COR-L47 (cell line): ENCODE measurements around the gene MLXIP.
A peak's percentile ranks its signal among the peaks of the same experiment; 100 is the strongest.
"Not testable (repeated sequence)": the region's sequence is repeated elsewhere in the genome, so short reads cannot be mapped to it uniquely, and the experiment has no call there.

Experiments used
- DNase-seq: peaks from one replicate; lab custom pipeline; 2025; lab: John Stamatoyannopoulos, UW

MLXIP gene, protein sequence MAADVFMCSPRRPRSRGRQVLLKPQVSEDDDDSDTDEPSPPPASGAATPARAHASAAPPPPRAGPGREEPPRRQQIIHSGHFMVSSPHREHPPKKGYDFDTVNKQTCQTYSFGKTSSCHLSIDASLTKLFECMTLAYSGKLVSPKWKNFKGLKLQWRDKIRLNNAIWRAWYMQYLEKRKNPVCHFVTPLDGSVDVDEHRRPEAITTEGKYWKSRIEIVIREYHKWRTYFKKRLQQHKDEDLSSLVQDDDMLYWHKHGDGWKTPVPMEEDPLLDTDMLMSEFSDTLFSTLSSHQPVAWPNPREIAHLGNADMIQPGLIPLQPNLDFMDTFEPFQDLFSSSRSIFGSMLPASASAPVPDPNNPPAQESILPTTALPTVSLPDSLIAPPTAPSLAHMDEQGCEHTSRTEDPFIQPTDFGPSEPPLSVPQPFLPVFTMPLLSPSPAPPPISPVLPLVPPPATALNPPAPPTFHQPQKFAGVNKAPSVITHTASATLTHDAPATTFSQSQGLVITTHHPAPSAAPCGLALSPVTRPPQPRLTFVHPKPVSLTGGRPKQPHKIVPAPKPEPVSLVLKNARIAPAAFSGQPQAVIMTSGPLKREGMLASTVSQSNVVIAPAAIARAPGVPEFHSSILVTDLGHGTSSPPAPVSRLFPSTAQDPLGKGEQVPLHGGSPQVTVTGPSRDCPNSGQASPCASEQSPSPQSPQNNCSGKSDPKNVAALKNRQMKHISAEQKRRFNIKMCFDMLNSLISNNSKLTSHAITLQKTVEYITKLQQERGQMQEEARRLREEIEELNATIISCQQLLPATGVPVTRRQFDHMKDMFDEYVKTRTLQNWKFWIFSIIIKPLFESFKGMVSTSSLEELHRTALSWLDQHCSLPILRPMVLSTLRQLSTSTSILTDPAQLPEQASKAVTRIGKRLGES

DNA sequence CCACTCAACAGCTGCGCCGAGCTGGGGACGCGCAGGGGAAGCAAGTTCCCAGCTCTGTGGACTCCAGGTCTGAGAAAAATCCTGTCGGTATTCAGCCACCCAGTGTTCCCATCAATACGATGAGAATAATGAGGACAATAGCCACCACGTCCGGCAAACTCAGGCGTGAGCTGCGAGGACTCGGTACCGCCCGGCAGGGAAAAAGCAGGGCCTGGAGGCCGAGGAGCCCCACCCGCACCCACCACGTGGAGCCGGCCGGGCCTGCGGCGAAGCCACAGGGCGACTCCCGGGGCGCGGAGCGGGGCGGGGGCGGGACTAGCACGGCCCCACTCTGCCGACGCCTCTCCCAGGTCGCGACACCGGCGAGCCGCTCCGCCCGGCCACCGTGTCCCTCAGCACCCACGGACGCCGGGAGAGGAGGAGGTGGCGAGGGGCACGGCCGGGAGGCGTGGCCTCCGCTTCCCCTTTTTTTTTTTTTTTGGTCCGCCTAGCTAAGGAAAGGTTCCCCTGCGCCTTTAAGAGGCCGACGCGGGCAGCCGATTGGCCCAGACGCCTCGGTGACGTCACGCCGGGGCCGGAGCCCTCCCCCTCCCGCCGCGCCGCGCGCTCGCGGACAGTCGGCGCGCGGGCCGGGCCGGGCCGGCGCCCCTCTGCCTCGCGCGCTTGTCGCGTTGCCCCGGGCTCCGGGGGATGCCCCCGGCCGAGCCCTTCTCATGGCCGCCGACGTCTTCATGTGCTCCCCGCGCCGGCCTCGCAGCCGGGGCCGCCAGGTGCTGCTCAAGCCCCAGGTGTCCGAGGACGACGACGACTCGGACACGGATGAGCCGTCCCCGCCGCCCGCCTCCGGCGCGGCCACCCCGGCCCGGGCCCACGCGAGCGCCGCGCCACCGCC is at the start of gene MLXIP:
TSS of gene MLXIP (plus strand) at position 616 of the 892 bp plus-strand sequence. CDS start at position 714, 98 bp downstream.
- peak; percentile 91 for DNase-seq

DNA sequence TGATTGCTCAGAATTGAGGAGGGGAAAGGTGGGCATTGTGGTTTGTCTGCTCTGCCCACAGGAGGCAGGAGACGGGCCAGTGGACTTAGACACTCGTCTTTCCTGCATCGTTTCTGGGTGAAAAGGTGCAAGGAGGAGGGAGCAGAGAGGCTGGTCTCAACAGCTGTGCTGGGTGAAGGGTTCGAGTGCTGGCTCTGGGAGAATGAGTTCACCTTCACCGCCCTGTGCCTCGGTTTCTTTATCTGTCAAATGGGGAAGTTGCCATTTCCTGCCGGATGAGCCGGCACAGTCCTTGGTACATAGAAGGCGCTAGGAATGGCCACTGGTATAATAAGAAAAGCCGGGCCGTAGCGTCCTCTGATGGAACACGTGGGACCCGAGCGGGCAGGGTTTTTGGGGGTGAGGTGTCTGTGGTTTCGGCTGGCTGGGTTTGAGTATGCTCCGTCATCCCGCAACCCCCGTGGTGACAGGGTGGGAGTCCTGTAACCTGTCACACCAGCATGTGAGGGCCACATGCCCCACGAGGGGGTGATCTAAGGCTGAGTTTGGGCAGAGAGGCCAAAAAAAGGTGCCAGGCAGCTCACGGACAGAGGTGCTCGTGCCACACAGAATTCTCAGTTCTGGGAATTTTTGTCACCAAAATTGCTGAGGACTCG is 49.5 kb upstream of the MLXIP start:
- DNase-seq: no peak

DNA sequence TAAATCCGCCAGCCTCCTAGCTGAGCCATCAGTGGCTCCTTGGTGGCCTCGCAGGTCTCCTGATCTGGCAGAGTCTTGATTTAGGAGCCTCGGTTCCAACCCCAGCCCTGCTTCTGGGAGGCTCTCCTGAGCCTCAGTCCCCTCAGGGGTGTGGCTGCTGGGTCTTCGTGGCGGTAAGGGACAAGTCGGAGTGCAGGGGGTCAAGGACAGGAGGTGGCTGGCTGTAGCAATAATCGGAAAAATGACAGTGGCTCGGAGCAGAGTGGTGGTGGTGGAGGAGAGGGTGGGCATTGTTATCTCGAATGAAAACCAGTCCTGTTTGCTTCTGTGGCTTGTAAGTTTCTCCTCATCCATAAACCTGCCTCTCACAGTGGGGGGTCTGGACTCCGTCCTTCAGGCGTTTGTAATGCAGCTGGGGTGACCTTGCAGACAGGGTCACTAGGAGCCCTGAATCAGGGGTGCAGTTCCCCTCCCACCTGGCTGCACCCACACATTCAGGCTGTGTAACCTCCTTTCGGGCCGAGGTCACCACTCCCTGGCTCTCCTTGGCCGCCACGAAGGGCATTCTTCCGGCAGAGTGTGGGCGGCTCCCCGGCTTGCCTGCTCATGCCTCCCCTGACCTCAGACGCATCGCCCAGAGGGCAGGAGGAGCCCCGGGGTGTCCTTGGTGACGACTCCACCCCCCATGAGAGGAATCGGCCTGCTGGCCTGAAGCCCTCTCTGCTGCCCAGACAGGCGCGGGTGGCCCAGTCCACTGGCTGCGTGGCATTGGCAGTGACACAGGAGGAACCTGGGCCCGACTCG is 48.7 kb upstream of the MLXIP start:
- DNase-seq: no peak

DNA sequence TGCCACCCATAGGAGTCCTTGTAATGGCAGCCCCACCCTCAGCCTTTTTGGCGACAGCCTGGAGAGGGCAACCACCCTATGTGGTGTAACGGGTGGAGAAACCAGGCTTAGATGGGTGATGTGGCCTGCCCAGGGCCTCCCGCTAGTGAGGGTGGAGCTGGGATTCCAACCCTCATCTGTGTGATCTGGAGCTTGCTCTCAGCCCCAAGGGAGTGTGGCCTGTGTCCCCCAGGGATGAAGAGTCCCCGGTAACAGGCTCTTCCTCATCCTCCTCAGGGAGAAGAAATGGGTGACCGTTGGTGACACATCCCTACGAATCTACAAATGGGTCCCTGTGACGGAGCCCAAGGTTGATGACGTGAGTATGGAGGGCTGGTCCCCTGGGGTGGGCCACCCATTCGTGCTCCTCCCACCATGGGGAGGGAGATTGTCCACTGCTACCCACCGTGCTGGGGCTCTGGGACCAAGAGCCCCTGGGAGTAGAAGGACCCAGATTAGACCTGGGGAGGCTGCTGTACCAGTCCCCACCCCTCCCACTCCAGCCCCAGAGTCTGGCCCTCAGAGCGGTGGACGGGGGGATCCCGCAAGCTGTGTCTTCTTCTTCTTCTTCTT is 48.0 kb upstream of the MLXIP start:
- DNase-seq: no peak

DNA sequence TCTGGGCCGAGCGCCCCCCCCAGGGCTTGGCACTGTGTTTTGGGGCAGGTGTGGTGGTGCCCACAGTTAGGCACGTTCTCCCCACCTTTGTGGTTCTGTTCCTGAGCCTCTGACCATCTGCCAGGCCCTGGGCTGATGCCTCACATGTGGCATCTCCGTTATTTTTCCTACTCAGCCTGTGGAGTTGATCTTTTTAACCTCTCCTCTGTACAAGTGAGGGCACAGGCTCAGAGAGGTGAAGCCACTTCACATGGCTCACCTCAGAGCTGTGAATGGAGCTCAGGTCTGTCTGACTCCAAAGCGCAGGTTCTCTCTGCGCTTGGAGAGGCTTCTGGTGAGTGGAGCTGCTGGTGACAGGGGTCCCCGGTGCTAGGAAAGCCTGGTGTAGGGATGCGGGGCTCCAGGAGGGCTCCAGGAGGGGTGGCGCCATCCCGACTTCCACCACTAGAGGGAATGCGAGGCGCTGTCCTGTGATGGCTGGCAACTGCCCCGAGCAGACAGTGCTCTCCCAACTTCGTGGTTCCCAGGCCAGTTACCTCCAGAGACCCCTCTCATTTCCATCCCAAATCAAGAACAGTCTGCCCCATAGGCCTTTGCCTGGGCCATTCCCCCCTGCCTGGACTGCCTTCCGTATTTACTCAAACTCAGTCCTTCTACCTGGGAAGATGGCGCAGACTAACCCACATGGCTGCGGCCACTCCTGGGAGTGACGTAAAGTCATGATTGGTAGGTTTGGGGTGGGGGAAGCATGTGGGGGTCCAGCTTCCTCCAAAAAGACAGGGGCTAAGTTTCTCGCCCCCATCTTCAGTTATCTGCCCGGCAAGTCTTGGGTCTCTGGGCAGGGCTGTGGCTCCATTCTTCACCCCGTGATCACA is 47.0 kb upstream of the MLXIP start:
- no peak for DNase-seq

DNA sequence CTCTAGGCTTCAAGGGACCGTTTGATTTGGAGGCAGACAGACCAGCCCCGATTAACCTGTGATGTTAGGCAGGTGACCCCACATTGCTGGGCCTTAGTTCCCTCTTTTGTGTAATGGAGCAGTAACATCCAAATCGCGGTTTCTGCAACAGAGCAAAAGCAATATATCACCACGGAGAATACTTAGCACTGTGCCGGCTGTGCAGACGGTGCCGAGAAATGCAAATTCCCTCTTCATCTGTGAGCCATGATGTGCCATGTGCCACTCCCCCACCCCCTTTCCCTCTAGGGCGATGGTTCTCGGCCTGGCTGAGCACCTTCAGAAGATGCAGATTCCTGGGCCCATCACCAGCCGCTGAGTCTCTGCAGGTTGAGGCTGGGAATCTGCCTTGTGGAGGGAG is 46.0 kb upstream of the MLXIP start:
- no peak for DNase-seq

DNA sequence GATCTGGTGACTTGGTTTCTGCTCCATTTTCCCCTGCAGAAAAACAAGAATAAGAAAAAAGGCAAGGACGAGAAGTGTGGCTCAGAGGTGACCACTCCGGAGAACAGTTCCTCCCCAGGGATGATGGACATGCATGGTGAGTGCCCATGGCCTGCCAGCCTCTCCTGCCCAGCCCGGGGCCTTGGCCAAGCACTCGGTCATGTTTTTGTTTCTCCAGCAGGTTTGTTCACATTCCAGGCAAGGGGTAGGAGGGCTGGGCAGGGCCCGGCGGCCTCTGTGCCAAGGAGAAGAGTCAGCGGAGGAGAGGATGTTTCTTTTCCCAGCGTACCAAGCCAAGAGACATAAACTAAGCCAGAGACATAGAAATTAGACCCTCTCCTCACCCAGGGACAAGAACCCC is 43.3 kb upstream of the MLXIP start:
- no peak for DNase-seq

DNA sequence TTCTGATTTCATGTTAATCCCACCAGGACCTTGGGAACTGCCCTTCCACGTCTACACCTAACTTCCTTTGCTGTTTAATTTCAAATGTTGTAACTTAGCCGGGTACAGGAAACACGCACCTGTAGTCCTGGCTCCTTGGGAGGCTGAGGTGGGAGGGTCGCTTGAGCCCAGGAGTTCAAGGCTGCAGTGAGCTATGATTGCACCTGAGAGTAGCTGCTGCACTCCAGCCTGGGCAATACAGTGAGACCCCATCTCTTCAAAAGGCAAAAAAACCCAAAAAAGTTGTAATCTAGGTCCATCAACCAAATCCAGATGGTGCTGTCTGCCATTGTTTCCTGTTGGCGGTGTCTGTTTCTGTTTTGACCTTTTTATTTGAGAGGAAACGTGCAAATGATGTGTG is 42.4 kb upstream of the MLXIP start:
- DNase-seq: no peak

DNA sequence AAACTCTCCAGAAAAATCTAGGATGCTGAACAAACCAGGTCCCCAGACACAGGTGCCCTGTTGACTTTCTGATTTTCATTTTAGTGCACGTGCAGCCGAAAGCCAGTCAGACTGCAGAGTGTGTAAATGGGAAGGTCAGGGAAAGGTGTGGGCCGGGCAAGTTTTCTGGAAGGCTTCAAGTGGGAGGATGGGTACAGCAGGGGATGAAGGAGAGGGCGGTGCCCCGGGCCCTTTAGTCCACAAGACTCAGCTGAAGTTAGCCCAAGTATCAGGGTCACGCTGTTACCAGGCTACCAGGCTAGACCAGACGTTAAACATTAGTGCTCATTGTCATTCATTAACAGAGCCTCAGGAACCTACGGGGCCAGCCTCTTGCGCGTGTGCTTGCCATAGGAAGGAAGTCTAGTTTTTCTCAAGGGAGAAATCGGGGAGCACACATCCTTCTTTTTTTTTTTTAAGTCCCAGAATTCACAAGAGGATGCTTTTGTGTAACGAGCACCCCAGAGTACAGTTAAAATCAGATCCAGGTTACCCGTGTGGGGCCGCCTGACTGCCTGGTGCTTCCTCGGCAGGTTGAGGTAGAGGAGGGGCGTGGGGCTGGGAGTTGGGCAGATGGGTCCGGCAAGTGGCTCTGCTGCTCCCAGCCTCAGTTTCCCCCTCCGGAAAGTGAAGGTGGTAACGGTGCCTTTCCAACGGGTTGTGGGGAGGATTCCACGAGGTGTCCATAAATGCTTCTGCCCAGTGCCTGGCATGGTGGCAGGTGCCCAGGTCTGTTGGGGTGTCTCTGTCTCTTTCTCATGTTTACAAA is 37.8 kb upstream of the MLXIP start:
- DNase-seq: no peak

DNA sequence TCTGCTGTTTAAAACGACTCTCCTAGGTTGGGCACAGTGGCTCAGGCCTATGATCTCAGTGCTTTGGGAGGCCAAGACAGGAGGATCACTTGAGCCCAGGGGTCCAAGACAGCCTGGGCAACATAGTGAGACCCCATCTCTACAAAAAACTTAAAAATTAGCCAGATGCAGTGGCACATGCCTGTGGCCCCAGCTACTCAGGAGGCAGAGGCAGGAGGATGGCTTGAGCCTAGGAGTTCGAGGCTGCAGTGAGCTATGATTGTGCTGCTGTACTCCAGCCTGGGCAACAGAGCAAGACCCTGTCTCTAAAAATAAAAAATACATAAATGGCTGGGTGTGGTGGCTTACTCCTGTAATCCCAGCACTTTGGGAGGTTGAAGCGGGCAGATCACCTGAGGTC is 37.1 kb upstream of the MLXIP start:
- DNase-seq: not testable (repeated sequence)

DNA sequence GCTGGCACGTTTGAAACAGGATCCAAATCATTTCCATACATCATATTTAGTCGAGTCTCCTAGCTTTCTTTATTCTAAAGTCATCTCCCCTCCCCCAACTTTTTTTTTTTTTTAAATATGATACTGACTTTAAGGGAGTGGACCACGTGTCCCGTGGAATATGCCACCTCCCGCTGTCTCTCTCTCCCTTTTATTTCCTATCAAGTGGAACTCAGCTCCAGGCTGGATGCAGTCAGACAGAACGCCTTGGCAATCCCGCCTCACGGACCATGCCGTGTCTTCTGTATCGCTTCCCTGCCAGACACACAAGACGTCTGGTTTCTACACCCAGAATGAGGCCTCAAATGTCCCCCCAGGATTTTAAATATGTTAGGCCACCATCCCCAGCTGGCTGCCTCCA is 35.6 kb upstream of the MLXIP start:
- DNase-seq: no peak

DNA sequence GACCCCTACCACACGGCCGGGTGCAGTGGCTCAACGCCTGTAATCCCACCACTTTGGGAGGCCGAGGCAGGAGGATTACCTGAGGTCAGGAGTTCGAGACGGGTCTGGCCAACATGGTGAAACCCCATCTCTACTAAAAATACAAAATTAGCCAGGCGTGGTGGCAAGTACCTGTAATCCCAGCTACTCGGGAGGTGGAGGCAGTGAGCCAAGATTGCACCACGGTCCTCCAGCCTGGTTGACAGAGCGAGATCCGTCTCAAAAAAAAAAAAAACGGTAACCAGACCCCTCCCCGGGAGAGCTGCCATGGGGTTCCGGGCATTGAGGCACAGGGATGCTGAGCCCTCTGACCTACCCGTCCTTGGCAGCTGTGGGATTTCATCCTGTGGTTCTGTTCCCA is 35.1 kb upstream of the MLXIP start:
- DNase-seq: no peak

DNA sequence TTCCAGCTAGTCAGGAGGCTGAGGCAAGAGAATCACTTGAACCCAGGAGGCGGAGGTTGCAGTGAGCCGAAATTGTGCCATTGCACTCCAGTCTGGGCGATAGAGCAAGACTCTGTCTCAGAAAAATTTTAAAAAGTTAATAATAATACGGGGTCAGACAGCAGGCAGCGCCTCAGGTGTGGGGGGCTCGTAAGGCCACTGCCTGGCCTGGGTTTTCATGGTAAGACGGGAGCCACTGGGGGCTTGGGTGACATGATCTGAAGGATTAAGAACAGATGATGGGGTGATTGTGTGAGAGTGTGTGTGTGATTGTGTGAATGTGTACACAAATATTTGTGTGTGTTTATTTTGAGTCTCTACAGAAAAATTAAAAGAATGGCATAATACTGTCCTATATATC is 33.3 kb upstream of the MLXIP start:
- DNase-seq: no peak

DNA sequence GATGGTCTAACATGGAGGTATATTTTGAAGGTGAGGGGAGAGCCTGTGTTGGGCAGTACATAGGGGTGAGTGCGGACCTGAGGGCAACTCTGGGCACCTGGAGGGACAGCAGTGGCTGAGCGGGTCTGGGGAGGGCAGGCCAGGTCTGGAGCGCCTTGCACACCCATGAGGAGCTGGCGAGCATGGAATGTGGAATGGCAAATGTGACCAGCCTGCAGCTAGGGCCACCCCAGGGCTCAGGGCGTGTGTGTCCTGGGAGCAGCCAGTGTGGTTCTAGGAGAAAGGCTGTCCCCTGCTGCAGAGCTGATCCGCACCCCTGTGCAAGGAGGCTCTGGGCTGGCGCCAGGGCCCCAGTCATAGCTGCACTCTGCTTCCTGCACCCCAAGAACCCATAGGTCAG is 32.4 kb upstream of the MLXIP start:
- DNase-seq: no peak

DNA sequence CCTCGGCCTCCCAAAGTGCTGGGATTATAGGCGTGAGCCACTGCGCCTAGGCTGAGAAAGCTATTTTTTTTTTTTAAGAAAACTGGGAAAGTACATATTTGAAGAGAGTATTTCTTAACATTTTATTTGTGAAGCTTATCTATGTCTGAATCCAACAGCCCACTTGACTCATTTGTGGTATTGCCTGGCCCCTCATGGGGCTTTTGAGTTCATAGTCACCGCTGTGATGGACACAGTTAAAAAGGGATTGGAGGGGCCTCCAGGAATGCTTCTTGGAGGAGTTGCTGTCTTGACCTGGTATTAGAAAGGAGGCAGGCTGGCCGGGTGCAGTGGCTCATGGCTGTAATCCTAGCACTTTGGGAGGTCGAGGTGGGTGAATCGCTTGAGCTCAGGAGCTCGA is 30.4 kb upstream of the MLXIP start:
- no peak for DNase-seq

DNA sequence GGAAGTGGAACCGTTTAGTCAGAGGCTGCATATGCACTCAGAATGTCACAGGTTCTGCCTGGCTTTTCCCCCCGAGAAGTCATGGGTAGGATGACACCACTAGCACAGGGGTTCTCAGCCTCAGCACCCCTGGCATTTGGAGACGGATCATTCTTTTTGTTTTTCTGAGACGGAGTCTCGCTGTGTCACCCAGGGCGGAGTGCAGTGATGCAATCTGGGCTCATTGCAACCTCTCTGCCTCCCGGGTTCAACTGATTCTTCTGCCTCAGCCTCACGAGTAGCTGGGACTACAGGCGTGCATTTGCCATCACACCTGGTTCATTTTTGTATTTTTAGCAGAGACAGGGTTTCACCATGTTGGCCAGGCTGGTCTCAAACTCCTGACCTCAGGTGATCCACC is 28.7 kb upstream of the MLXIP start:
- DNase-seq: no peak

DNA sequence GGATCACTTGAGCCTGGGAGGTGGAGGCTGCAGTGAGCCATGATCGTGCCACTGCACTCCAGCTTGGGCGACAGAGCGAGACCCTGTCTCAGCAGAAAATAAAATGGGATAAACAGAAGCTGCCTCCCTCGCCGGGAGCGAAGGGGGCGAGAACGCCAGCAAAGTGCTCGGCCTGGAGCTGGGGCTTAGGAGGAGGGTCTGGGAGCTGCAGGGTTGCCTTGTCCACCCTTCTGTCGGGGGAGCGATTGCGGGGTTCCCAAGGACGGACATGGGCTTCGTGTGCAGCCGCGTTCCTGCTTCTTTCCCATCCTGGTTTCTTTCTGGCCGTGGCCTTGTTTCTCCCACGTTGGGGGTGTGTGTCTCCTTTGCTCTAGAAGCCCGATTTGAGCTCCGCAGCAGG is 27.9 kb upstream of the MLXIP start:
- DNase-seq: no peak

DNA sequence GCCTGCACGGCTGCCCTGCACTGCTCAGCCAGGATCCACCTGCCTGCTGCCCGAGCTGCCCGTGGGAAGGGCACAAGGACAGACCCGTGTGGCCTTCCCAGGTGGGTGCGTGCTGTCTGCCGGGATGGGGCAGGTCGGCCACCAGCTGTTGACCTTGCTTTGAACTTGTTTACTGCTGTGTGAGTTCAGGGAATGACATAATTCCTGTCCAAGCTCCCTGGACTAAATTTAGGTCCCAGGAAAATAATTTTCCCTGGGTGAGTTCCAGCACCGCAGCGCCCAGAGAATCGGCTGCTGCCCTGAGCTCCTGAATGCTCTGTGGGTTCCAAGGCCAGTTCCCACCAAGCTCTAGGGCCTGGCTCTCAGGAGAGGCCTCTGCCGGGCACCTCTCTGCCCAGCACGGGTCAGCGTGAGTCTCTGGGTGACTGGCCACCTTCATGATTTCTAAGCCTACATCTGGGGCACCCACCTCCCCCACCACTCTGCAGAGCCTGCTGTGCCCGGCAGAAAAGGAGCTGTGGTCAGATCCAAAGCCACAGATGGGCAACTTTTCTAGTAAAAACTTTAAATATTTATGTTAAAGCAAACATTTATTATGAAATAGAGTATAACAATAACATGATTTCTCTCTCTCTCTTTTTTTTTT is 27.2 kb upstream of the MLXIP start:
- no peak for DNase-seq
